ENCODE results near the gene PTPRN2. TPM values are rescaled to one million over a fixed set of nuclear protein-coding genes. Genes with fewer than 3 reads are reported as not detected.

Gene PTPRN2
- total and polyA plus RNA-seq, 2 donors (not counting 3 experiments of a cell fraction or from before 2014, with no cell fraction given), result 0.62 to 0.88 TPM

DNA sequence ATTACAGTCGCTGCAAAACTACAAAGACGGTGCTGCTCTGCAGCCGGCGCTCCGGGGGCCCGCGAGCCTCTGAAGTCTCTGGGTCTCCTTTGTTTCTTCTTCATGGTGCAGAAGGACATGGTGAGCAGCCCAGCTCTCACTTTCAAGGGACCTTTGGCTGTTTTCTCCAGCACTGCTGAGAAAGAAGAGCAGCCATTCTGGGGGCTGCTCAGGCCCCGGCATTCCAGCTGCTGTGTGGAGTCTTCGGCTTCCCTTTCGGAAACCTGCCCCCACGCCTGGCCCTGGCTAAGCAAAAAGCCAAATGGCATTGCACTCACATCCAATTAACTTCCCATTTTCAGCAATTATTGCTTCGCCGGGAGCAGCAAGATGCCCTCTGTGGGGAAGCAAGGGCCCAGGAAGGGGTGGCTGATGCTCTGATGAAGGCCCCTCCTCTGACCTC is 555.7 kb downstream of the PTPRN2 start:
- intact Hi-C loops (cut with micrococcal nuclease), result no loop called here
- DNase-seq (ENCODE audit: low read depth, low spot score), result no peak
- no peak for TF ChIP-seq GATA2 (IDR thresholded peaks at IDR 0.05; ENCODE audit: insufficient read depth, insufficient read length, low read depth, low read length)
- TF ChIP-seq FOS (IDR thresholded peaks at IDR 0.05; ENCODE audit: borderline replicate concordance, insufficient read depth, low read length), result no peak
- TF ChIP-seq, protein P1, sequence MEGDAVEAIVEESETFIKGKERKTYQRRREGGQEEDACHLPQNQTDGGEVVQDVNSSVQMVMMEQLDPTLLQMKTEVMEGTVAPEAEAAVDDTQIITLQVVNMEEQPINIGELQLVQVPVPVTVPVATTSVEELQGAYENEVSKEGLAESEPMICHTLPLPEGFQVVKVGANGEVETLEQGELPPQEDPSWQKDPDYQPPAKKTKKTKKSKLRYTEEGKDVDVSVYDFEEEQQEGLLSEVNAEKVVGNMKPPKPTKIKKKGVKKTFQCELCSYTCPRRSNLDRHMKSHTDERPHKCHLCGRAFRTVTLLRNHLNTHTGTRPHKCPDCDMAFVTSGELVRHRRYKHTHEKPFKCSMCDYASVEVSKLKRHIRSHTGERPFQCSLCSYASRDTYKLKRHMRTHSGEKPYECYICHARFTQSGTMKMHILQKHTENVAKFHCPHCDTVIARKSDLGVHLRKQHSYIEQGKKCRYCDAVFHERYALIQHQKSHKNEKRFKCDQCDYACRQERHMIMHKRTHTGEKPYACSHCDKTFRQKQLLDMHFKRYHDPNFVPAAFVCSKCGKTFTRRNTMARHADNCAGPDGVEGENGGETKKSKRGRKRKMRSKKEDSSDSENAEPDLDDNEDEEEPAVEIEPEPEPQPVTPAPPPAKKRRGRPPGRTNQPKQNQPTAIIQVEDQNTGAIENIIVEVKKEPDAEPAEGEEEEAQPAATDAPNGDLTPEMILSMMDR (IDR thresholded peaks at IDR 0.05; ENCODE audit: extremely low read depth in 1 of 2, insufficient read depth in 1 of 2, low read depth in 1 of 2, low read length in 2 of 2), result no peak
- no peak for TF ChIP-seq POLR2AphosphoS5 (IDR thresholded peaks at IDR 0.05; ENCODE audit: insufficient read depth, low read depth, low read length)
- no peak for TF ChIP-seq JUN (IDR thresholded peaks at IDR 0.05; ENCODE audit: borderline replicate concordance, insufficient read depth, insufficient read length, low read depth)
- no peak for TF ChIP-seq EZH2 (IDR thresholded peaks at IDR 0.05; ENCODE audit: borderline replicate concordance, low read depth, low read length, severe bottlenecking)
- TF ChIP-seq, protein P2, sequence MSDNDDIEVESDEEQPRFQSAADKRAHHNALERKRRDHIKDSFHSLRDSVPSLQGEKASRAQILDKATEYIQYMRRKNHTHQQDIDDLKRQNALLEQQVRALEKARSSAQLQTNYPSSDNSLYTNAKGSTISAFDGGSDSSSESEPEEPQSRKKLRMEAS (IDR thresholded peaks at IDR 0.05; ENCODE audit: insufficient read depth, insufficient read length), result no peak
- no peak for TF ChIP-seq MYC (IDR thresholded peaks at IDR 0.05; ENCODE audit: low read depth, low read length)
- no peak for TF ChIP-seq POLR2A (IDR thresholded peaks at IDR 0.05; ENCODE audit: low read depth, low read length)
- Histone ChIP-seq H3K4me3 (replicated peaks in 1 of 3; ENCODE audit: insufficient read depth in 1 of 3, low read depth in 1 of 3, low read length in 3 of 3) (no peak overlapping the region), H3K4me2 (ENCODE audit: insufficient read depth, low read length) (no peak overlapping the region), H2AFZ (ENCODE audit: low read depth, low read length) (no peak overlapping the region), H4K20me1 (replicated peaks; ENCODE audit: control insufficient read depth, extremely low read depth, insufficient read depth, low read length) (no peaks in the 10 kb centered on the region), H3K27me3 (ENCODE audit: control insufficient read depth in 2 of 2, insufficient read depth in 2 of 2, low read length in 2 of 2) (no peaks in the 10 kb centered on the region), H3K9me3 (replicated peaks; ENCODE audit: control insufficient read depth, insufficient read depth, low read length) (no peaks in the 10 kb centered on the region), H3K27ac (ENCODE audit: insufficient read depth, low read depth, low read length) (no peak overlapping the region), H3K36me3 (ENCODE audit: control insufficient read depth in 2 of 2, extremely low read depth in 1 of 2, insufficient read depth in 2 of 2, low read length in 2 of 2) (no peaks in the 10 kb centered on the region), H3K9ac (replicated peaks; ENCODE audit: extremely low read depth, insufficient read depth, low read length) (no peak overlapping the region), H3K79me2 (ENCODE audit: control insufficient read depth, insufficient read depth, low read length) (no peaks in the 10 kb centered on the region), H3K4me1 (ENCODE audit: control insufficient read depth, extremely low read depth, insufficient read depth, low read length) (no peaks in the 10 kb centered on the region), H3K9me1 (replicated peaks; ENCODE audit: control insufficient read depth, extremely low read depth, insufficient read depth, low read length) (no peaks in the 10 kb centered on the region)
- no peak for FAIRE-seq
- BruUV-seq (replicated peaks), result no TSS peak
- ChIA-PET POLR2A (no interaction called here), CTCF (no interaction called here)
- dilution Hi-C loops (cut with MboI; ENCODE audit: extremely low pct_ligation_motif_present, low sequenced_read_pairs), result no loop called here

Data from endothelial cell of umbilical vein (primary cell).